GM23248 (cell line): ENCODE results near the gene PTGER3.
"Not testable (repeated sequence)": the region's sequence is repeated elsewhere in the genome, so short reads cannot be mapped to it uniquely, and the experiment has no call there.

ENCODE experiments used
- EZH2 ChIP-seq: fragments of 200-600 bp; sonication (generic); IDR thresholded peaks from 2 replicates; pipeline ENCODE4 v1.6.1; 2018; ENCODE audit warnings: antibody characterized with exemption, mild to moderate bottlenecking; ENCODE audit not compliant: insufficient read depth, poor library complexity, severe bottlenecking
- EZH2phosphoT487 ChIP-seq: fragments of 200-600 bp; sonication (generic); IDR thresholded peaks from 2 replicates; pipeline ENCODE4 v1.6.1; 2018; ENCODE audit warnings: antibody characterized with exemption, moderate library complexity, mild to moderate bottlenecking, low read depth; ENCODE audit not compliant: insufficient read depth

DNA sequence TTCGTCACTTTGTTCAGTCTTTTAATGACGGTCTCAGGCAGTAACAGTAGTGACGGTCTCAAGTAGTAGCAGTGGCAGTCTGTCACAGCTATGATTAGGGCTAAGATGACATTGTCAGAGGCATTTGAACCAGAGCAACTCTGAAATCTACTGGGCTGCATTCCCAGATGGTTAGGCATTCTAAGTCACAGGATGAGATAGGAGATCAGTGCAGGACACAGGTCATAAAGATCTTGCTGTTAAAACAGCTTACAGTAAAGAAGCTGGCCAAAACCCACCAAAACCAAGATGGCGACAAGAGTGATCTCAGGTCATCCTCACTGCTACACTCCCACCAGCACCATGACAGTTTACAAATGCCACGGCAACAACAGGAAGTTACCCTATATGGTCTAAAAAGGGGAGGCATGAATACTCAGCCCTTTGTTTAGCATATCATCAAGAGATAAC is 61.8 kb downstream of the PTGER3 start:
- not testable (repeated sequence) for TF ChIP-seq EZH2, EZH2phosphoT487
